ENCODE measurements around the gene TMPRSS2.

DNA sequence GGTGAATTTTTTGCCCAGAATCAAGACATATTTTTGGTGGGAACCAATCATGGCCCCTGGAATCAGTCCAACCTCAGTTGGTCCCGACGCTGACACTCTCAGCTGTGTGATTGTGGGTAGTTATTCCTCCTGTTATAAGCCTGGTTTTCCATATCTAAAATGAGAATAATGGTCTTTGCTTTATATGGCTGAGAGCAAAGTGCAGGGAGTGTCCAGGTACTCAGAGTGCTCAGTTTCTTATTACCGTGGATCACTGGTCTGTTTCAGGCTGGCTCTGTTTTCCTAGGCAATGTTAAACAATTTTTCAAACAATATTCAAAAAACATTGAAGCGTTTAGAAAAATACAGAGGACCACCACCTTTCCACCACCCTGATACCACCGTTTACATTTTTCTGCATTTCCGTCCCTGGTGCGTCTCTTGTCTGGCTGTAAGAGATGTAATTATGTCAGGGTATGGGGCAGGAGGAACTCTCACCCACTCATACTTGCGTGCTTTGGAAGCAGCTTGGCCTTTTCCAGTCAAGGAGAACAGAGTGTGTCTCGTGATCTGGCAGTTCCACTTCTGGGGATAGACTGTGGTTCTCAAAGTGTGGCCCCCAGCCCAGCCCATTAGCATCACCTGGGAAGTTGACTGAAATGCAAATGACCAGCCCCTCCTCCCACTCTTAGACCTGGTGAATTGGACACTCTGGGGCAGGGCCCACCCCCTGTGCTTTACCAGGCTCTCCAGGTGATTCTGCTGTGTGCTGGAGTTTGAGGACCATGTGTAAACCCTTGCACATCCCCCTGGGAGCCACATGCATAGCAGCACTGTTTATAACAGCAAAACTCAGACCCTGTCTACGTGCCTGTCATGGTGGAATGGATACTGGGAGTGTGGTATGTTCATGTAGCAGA is 75.1 kb downstream of the TMPRSS2 start:
- TF ChIP-seq, protein P1, sequence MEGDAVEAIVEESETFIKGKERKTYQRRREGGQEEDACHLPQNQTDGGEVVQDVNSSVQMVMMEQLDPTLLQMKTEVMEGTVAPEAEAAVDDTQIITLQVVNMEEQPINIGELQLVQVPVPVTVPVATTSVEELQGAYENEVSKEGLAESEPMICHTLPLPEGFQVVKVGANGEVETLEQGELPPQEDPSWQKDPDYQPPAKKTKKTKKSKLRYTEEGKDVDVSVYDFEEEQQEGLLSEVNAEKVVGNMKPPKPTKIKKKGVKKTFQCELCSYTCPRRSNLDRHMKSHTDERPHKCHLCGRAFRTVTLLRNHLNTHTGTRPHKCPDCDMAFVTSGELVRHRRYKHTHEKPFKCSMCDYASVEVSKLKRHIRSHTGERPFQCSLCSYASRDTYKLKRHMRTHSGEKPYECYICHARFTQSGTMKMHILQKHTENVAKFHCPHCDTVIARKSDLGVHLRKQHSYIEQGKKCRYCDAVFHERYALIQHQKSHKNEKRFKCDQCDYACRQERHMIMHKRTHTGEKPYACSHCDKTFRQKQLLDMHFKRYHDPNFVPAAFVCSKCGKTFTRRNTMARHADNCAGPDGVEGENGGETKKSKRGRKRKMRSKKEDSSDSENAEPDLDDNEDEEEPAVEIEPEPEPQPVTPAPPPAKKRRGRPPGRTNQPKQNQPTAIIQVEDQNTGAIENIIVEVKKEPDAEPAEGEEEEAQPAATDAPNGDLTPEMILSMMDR (IDR thresholded peaks at IDR 0.05): no peak
- TF ChIP-seq POLR2A (IDR thresholded peaks at IDR 0.05): no peak
